ENCODE results near the gene ZBTB2.

DNA sequence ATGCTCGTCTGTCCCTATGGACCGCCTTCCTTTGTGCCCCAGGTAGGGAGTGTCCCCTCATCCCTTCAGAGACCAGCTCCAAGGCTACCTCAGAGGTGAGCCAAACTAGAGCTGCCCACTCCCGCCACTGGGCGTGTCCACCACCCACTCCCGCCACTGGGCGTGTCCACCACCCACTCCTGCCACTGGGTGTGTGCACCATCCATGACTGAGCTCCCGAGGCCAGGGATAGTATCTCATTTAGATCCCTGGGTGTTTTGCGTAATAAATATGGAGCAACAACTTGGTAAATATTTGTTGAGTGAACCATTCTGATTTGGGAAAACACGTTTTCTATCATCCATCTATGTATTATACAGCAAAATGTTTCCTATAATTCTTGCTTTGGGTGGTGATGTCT, 68.8 kb downstream of the ZBTB2 start:
- TF ChIP-seq, protein P1, sequence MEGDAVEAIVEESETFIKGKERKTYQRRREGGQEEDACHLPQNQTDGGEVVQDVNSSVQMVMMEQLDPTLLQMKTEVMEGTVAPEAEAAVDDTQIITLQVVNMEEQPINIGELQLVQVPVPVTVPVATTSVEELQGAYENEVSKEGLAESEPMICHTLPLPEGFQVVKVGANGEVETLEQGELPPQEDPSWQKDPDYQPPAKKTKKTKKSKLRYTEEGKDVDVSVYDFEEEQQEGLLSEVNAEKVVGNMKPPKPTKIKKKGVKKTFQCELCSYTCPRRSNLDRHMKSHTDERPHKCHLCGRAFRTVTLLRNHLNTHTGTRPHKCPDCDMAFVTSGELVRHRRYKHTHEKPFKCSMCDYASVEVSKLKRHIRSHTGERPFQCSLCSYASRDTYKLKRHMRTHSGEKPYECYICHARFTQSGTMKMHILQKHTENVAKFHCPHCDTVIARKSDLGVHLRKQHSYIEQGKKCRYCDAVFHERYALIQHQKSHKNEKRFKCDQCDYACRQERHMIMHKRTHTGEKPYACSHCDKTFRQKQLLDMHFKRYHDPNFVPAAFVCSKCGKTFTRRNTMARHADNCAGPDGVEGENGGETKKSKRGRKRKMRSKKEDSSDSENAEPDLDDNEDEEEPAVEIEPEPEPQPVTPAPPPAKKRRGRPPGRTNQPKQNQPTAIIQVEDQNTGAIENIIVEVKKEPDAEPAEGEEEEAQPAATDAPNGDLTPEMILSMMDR (IDR thresholded peaks at IDR 0.05), result no peak
- TF ChIP-seq POLR2A (IDR thresholded peaks at IDR 0.05; ENCODE audit: low read depth), result no peak

Data from esophagus muscularis mucosa (tissue), 3 donors.